ENCODE measurements around the gene RRP8. TPM values are rescaled to one million over a fixed set of nuclear protein-coding genes. Genes with fewer than 3 reads are reported as not detected.

Gene RRP8
- total RNA-seq, 4 donors from 2014 or later, result 14.9 to 22.7 (median 18.0) TPM

DNA sequence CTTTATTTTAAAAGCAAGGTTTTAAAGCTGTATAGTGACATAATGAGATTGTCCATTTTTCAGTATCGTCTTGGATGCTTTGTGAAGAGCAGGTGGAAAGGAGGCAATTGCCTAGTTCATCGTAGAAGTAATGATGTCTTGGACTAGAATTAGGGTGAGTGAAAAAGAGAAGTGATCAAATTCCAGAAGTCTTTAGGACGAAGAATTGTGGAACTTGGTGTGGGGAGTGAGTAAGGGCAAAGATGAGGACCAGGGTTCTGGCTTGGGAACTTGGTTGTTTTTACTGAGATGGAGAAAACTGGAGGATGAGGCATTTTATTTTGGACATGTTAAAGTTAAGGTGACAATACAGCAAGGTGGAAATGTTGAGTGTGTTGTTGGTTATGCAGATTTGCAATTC is 1.4 kb upstream of the RRP8 start:
- WGBS, 2 donors, result 25 to 30% methylated on average over 3 of the region's 3 CpGs
- no peak for TF ChIP-seq CTCF (IDR thresholded peaks at IDR 0.05)
- TF ChIP-seq POLR2A (IDR thresholded peaks at IDR 0.05), result no peak
- no peak for DNase-seq (ENCODE audit: low spot score in 2 of 2)
- intact Hi-C loops (cut with DNase I; ENCODE audit: low total_unique reads), result no loop called here
- peak overlapping the region; percentile 88 for H3K4me3 ChIP-seq (ENCODE audit: low read depth, poor library complexity, severe bottlenecking)

DNA sequence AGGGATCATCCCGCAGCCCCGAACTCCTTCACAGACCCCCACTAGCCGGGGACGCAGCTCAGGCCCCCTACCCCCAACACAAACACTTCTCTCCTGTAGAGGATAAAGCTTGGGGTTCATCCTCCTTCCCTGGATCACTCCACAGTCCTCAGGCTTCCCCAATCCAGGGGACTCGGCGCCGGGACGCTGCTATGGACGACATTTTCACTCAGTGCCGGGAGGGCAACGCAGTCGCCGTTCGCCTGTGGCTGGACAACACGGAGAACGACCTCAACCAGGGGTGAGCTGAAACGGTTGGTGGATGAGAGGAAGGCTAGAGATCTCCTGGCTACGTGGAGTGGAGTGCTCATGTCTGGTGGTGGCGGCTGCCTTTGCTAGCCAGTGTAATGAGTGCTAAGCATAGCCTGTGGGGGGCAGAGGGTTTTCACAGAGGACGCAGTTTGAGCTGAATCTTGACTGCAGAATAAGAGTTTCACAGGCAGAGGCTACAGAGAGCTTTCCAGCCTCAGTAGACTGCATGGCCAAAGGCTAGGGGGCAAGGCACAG is 738 bp upstream of the RRP8 start:
- intact Hi-C loops (cut with DNase I; ENCODE audit: low total_unique reads), result no loop called here
- peak overlapping the region; percentile 88 for H3K4me3 ChIP-seq (ENCODE audit: low read depth, poor library complexity, severe bottlenecking)
- TF ChIP-seq CTCF (IDR thresholded peaks at IDR 0.05) (no peak), POLR2A (IDR thresholded peaks at IDR 0.05) (no peak)
- 0% methylated on average over 20 of the region's 20 CpGs for WGBS, 2 donors
- DNase-seq (ENCODE audit: low spot score in 2 of 2), result peak; percentile 30 to 89

- H3K4me3 ChIP-seq (ENCODE audit: low read depth, poor library complexity, severe bottlenecking), result peak overlapping the region; percentile 75
- intact Hi-C loops (cut with DNase I; ENCODE audit: low total_unique reads), result no loop called here
- no peak for TF ChIP-seq POLR2A (IDR thresholded peaks at IDR 0.05)
- no peak for TF ChIP-seq CTCF (IDR thresholded peaks at IDR 0.05)
- peak; percentile 10 to 42 for DNase-seq (ENCODE audit: low spot score in 2 of 2)
- 47 to 53% methylated on average over 7 of the region's 7 CpGs for WGBS, 2 donors
These were observed 1.1 kb downstream of the RRP8 start for GRCh38 chr11:6602096-6602940.

- no peak overlapping the region for H3K4me3 ChIP-seq (ENCODE audit: low read depth, poor library complexity, severe bottlenecking)
- TF ChIP-seq CTCF (IDR thresholded peaks at IDR 0.05), result no peak
- intact Hi-C loops (cut with DNase I; ENCODE audit: low total_unique reads), result no loop called here
- DNase-seq (ENCODE audit: low spot score in 2 of 2), result no peak
- 91 to 92% methylated on average over 12 to 13 of the region's 13 CpGs for WGBS, 2 donors
These were observed 2.4 kb downstream of the RRP8 start for GRCh38 chr11:6601041-6601461.

- intact Hi-C loops (cut with DNase I; ENCODE audit: low total_unique reads), result no loop called here
- 88 to 90% methylated on average over 2 of the region's 2 CpGs for WGBS, 2 donors
- no peak overlapping the region for H3K4me3 ChIP-seq (ENCODE audit: low read depth, poor library complexity, severe bottlenecking)
- TF ChIP-seq POLR2A (IDR thresholded peaks at IDR 0.05), result no peak
- TF ChIP-seq CTCF (IDR thresholded peaks at IDR 0.05), result no peak
- DNase-seq (ENCODE audit: low spot score in 2 of 2), result no peak
These were observed 3.5 kb downstream of the RRP8 start for GRCh38 chr11:6599881-6600390.

Data from lower leg skin (tissue), 4 donors.